Omental fat pad (tissue), 4 donors: ENCODE results near the gene CDH22. TPM values are rescaled to one million over a fixed set of nuclear protein-coding genes. Genes with fewer than 3 reads are reported as not detected.

Experiments used
- ATAC-seq: fragments of 150-250 bp; one replicate; pipeline ENCODE4 v1.9.1; 2016; ENCODE audit warnings: mild to moderate bottlenecking, moderate library complexity; ENCODE audit not compliant: low FRiP score
- DNase-seq: peaks from one replicate; pipeline ENCODE4 v3.0.0-alpha.2; 2019; ENCODE audit warnings: low spot score
- CTCF ChIP-seq, 3 donors: fragments of 450-650 bp; IDR thresholded peaks; one replicate each; pipeline ENCODE4 v1.5.1; 2016 to 2017; ENCODE audit warnings: antibody characterized with exemption in 3 of 3, mild to moderate bottlenecking in 3 of 3, moderate library complexity in 2 of 3
- total RNA-seq, 4 donors: library from RNA; depleted of rRNA; stranded (reverse); fragments of >200 nt; gene quantifications; one replicate each; pipeline ENCODE4 v1.1.0, GENCODE V29; 2016

The CDH22 gene
- total RNA-seq, 4 donors from 2014 or later: 0.24 to 0.46 (median 0.31) TPM

- DNase-seq (no peak), ATAC-seq (peak; percentile 31)
- no peak for TF ChIP-seq CTCF (IDR thresholded peaks at IDR 0.05)
Observed at GRCh38 chr20:46139266-46139889, 168.9 kb downstream of the CDH22 start.

- ATAC-seq (no peak), DNase-seq (no peak)
- TF ChIP-seq CTCF (IDR thresholded peaks at IDR 0.05): no peak
Observed at GRCh38 chr20:46137816-46138215, 170.5 kb downstream of the CDH22 start.

GRCh38 chr20:46135856-46136633, 172.3 kb downstream of the CDH22 start:
- no peak for ATAC-seq
- no peak for TF ChIP-seq CTCF (IDR thresholded peaks at IDR 0.05)
- DNase-seq: no peak

- TF ChIP-seq CTCF (IDR thresholded peaks at IDR 0.05): no peak
- DNase-seq: no peak
- ATAC-seq: no peak
Observed at GRCh38 chr20:46134716-46135115, 173.6 kb downstream of the CDH22 start.

GRCh38 chr20:46133886-46134654, 174.2 kb downstream of the CDH22 start:
- ATAC-seq (no peak), DNase-seq (no peak)
- TF ChIP-seq CTCF (IDR thresholded peaks at IDR 0.05): no peak

GRCh38 chr20:46132705-46133120, 175.6 kb downstream of the CDH22 start:
- peak; percentile 84 for ATAC-seq
- TF ChIP-seq CTCF (IDR thresholded peaks at IDR 0.05): peak in 1 of 3 donors; percentile 84
- peak; percentile 35 for DNase-seq
